KOPT-K1 (cell line): Measurements from ENCODE around the gene IRS2.
A peak's percentile ranks its signal among the peaks of the same experiment; 100 is the strongest.

ENCODE experiments used
- H3K27ac ChIP-seq: fragments of 200-600 bp; sonication (generic); 2 replicates; pipeline ENCODE4 v1.5.1; 2016; ENCODE audit warnings: antibody characterized with exemption, mild to moderate bottlenecking, low read depth, low read length; ENCODE audit not compliant: poor library complexity, severe bottlenecking
- H3K36me3 ChIP-seq: fragments of 200-600 bp; sonication (generic); 2 replicates; pipeline ENCODE4 v1.5.1; 2017; ENCODE audit warnings: antibody characterized with exemption, mild to moderate bottlenecking, low read length, moderate library complexity; ENCODE audit not compliant: insufficient read depth
- H3K9me3 ChIP-seq: fragments of 200-600 bp; sonication (generic); 2 replicates; pipeline ENCODE4 v1.5.1; 2017; ENCODE audit warnings: antibody characterized with exemption, low read length, mild to moderate bottlenecking; ENCODE audit not compliant: insufficient read depth, poor library complexity, severe bottlenecking

IRS2 gene

DNA sequence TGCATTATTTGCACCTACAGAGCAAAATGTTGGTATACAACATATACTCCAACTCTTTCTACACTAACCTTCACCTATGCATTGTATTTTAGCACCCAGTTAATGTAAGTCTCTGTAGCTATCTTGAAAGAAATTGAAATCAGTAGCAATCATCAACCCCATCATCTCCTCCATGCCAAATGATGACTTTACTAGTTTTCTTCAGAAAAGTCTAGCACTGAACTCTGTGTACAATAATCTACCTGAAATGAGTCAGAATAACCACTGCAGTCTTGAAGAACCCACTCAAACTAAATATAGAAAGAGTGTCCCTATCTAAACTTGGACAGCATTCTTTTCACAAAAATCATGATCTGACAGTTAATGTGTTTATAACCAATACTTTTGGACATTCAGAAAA lies 9.8 kb downstream of the IRS2 start:
- H3K27ac ChIP-seq: no peak overlapping the region
- no peaks in the 10 kb centered on the region; the same call in 1 of the 2 replicates for H3K36me3 ChIP-seq
- no peaks in the 10 kb centered on the region for H3K9me3 ChIP-seq

GRCh38 chr13:109773786-109774185 lies 12.6 kb downstream of the IRS2 start:
- Histone ChIP-seq H3K36me3 (no peaks in the 10 kb centered on the region; the same call in 1 of the 2 replicates), H3K9me3 (no peaks in the 10 kb centered on the region), H3K27ac (no peak overlapping the region)

GRCh38 chr13:109773276-109773675 lies 13.1 kb downstream of the IRS2 start:
- Histone ChIP-seq H3K36me3 (no peaks in the 10 kb centered on the region; the same call in 1 of the 2 replicates), H3K9me3 (no peaks in the 10 kb centered on the region), H3K27ac (no peak overlapping the region)

GRCh38 chr13:109771926-109772325 lies 14.5 kb downstream of the IRS2 start:
- Histone ChIP-seq H3K36me3 (no peaks in the 10 kb centered on the region; the same call in 1 of the 2 replicates), H3K27ac (no peak overlapping the region)

GRCh38 chr13:109770436-109770835 lies 15.9 kb downstream of the IRS2 start:
- H3K27ac ChIP-seq: no peak overlapping the region
- no peaks in the 10 kb centered on the region; the same call in 1 of the 2 replicates for H3K36me3 ChIP-seq
- no peaks in the 10 kb centered on the region for H3K9me3 ChIP-seq

More at GRCh38 chr13:109771926-109772325, 14.5 kb downstream of the IRS2 start:
- no peaks in the 10 kb centered on the region for H3K9me3 ChIP-seq

DNA sequence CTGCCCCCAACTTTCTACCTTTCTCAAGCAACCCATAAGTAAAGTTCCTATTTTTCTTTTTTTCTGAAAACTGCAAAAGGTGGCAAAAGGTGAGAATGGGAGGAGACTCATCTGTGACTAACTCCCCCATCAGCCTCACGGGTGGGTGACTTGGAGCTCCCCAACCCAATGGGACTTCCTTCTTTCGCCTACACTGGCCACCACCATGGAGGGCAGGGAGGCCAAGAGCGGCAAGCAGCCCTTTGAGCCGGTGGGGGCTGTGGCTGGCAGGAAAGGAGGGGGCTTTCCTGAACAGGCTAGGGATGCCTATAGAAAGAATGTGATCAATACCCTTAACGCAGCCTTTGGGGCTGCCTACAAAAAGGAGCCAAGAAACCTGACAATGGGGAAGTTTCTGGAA lies 16.5 kb downstream of the IRS2 start:
- no peaks in the 10 kb centered on the region; the same call in 1 of the 2 replicates for H3K36me3 ChIP-seq
- H3K9me3 ChIP-seq: no peaks in the 10 kb centered on the region
- no peak overlapping the region for H3K27ac ChIP-seq

- Histone ChIP-seq H3K9me3 (no peaks in the 10 kb centered on the region), H3K36me3 (no peaks in the 10 kb centered on the region; the same call in 1 of the 2 replicates), H3K27ac (no peak overlapping the region)
Observed at GRCh38 chr13:109769275-109769674, 17.1 kb downstream of the IRS2 start.

DNA sequence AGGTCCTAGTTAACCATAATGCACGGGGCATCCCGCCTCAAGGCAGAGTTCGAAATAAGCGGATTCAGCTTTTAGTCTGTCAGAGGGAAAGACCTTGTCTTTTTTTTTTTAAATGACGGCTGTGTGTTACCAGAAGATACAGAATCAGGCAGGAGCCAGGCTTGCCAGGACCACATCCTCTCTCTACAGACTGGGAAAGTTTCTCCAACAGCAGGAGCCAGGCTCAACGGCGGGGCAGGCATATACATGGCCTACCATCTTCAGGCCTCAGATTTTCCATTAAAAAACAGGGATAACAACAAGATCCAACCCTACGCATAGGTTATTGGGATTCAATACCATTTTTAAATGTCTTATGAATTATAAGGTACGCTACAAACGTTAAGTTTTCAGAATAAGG lies 17.8 kb downstream of the IRS2 start:
- no peaks in the 10 kb centered on the region; the same call in 1 of the 2 replicates for H3K36me3 ChIP-seq
- H3K27ac ChIP-seq: no peak overlapping the region

GRCh38 chr13:109768176-109768575 lies 18.2 kb downstream of the IRS2 start:
- Histone ChIP-seq H3K27ac (no peak overlapping the region), H3K36me3 (no peaks in the 10 kb centered on the region; the same call in 1 of the 2 replicates)

More for the DNA sequence above, 17.8 kb downstream of the IRS2 start:
- no peaks in the 10 kb centered on the region for H3K9me3 ChIP-seq

GRCh38 chr13:109767023-109767422 lies 19.4 kb downstream of the IRS2 start:
- no peaks in the 10 kb centered on the region for H3K9me3 ChIP-seq
- no peaks in the 10 kb centered on the region; the same call in 1 of the 2 replicates for H3K36me3 ChIP-seq
- H3K27ac ChIP-seq: no peak overlapping the region

More at GRCh38 chr13:109768176-109768575, 18.2 kb downstream of the IRS2 start:
- no peaks in the 10 kb centered on the region for H3K9me3 ChIP-seq

DNA sequence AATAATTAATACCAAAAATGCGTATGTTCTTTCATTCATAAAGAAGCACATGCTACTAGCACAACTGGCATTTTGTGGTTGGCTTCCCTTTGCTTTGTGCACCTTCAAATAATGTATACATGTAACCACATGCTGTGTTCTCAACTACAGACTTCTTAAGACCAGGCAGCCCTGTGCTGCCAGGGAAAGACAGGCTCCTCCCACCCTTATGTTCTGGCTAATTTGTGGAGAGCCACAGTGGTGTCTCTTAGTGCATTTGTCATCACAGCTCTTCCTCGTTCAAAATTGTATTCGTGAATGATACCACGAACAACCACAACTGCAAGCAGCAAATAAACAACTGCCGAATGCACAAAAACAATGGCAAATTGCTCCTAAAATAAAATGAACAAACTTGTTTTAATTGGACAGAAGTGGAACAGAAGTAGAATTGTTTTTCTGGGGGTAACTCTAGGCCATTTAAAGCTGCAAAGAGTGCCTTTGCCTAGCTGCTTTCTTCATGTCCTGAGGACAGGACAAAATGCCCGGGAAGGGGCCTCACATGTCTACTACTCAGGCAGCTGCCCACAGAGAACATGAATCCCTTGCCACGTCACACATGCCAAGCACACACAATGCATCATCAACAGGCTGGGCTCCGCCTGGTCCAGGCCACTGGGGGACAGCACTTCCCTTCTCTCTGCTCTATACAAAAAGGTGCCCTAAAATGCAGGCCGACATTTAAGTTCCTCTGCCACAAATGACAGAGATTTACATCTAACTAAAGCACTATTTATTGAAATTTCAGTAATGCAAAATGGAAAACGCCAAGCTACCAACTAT lies 21.7 kb downstream of the IRS2 start:
- peak overlapping the region; percentile 51 for H3K27ac ChIP-seq

DNA sequence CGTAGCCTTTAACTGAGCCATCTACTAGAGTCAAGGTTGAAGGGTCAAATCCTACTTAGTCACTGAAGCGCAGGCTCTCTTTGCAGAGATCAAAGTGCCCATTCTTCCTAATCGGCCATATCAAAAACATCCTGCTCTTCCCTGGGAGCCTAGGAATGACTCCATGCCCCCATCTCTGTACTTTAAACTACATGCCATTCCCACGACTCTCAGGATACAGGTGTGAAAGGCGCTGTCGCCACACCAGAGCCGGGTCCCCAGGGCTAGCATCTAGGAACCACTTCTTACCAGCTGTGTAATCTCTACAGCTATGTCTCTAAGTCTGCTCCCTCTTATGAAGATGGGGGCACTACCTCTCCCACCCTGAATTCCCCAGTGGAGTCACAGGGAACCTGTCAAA lies 22.3 kb downstream of the IRS2 start:
- Histone ChIP-seq H3K36me3 (no peaks in the 10 kb centered on the region), H3K27ac (peak overlapping the region; percentile 49), H3K9me3 (no peaks in the 10 kb centered on the region)

More for the DNA sequence above, 21.7 kb downstream of the IRS2 start:
- no peaks in the 10 kb centered on the region for H3K36me3 ChIP-seq
- H3K9me3 ChIP-seq: no peaks in the 10 kb centered on the region

DNA sequence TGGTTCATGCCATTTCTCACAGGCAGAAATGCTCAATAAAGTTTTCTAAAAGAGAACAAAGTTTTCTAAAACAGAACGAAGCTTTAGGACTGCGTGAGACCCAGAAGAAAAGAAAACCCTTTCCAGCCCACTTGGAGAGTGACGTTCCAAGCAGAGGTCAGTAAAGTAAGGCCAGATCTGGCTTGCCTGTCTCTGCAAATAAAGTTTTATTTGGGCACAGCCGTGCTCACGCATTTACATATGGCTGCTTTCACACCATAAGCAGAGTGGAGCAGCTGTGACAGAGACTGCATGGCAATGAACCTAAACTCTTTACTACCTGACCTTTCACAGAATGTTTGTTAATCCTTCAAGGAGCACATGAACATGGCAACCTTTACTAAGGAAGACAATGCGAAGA lies 23.6 kb downstream of the IRS2 start:
- H3K27ac ChIP-seq: no peak overlapping the region
- H3K9me3 ChIP-seq: no peaks in the 10 kb centered on the region

DNA sequence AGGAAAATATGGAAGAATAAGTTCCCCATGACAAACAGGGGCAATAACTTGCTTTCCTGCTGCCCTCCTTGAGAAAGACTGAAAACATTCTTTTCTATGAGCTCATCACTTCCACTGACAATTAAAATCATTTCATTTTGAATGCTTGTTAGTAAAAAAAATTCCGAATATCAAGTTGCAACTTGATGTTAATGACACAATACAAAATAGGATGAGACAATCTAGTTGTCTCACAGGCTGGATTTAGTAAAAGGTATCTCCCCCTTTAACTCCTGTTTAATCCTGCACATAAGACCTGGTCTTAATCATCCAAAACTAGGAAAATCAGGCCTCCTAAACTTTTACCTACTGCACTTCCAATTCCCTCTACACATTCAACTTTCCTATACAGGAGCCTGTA lies 24.7 kb downstream of the IRS2 start:
- no peaks in the 10 kb centered on the region for H3K36me3 ChIP-seq
- no peak overlapping the region for H3K27ac ChIP-seq
- no peaks in the 10 kb centered on the region for H3K9me3 ChIP-seq

More for the DNA sequence above, 23.6 kb downstream of the IRS2 start:
- H3K36me3 ChIP-seq: no peaks in the 10 kb centered on the region

DNA sequence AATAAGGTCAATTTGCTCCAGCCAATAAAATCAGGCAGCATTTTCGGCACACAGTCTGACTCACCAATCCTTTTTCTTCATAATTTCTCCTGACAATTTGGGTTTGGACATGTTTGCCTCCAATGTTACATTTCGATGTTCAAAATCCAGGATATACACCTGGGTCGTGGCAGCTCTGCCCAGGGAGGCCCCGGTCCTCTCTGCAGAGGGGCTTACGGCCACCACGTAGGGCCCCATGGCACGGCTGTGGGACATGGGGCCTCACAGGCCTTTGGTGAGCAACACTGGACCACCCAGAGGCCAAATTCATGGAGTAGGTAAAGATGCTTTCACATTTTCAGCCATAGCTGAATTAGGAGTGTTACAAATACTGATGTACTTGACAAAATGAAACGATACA lies 25.4 kb downstream of the IRS2 start:
- peaks cover 3% of the 10 kb centered on the region; the same call in 1 of the 2 replicates for H3K36me3 ChIP-seq
- no peaks in the 10 kb centered on the region for H3K9me3 ChIP-seq
- no peak overlapping the region for H3K27ac ChIP-seq

GRCh38 chr13:109760402-109760801 lies 26.0 kb downstream of the IRS2 start:
- H3K9me3 ChIP-seq: no peaks in the 10 kb centered on the region
- H3K36me3 ChIP-seq: peaks cover 8% of the 10 kb centered on the region
- H3K27ac ChIP-seq: no peak overlapping the region
